ENCODE measurements around the gene CCDC71L.

CCDC71L gene

DNA sequence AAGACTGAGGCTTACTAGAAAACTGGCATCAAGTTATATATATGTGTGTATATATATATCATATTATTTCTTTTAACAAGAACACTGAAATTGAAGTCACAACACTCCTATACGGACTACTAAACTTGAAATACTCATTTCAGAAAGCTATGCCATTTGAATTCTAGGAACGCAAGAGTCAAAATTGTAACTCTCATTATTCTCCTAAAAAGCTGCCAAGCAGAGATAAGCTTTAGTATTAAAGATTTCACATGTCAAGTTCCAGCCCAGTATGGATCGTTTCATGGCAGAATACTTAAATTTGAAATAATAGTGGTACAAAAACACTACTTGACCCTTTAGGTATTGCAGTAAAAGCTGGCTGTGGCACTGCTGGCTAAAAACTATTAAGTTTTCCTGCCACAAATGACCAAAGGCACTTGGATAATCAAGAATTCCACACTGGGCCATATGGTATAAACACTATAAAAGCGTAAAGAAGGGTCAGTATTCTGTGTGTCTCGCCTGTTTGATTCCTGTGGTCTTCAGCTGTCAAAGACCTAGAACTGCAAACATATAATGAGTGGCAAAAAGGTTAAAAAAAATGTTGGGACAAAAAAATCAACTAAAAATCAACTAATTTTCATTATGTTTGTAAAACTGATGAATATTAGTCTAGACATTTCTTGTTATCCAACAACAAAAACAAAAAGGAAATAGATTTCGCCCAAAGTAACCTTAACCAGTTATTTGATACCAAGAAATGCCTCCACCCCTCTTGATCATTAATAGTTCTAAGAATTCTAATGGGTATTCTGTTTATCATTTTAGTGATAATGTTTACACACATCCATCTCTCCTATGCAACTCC lies 2.4 kb downstream of the CCDC71L start:
- DNase-seq: no peak

DNA sequence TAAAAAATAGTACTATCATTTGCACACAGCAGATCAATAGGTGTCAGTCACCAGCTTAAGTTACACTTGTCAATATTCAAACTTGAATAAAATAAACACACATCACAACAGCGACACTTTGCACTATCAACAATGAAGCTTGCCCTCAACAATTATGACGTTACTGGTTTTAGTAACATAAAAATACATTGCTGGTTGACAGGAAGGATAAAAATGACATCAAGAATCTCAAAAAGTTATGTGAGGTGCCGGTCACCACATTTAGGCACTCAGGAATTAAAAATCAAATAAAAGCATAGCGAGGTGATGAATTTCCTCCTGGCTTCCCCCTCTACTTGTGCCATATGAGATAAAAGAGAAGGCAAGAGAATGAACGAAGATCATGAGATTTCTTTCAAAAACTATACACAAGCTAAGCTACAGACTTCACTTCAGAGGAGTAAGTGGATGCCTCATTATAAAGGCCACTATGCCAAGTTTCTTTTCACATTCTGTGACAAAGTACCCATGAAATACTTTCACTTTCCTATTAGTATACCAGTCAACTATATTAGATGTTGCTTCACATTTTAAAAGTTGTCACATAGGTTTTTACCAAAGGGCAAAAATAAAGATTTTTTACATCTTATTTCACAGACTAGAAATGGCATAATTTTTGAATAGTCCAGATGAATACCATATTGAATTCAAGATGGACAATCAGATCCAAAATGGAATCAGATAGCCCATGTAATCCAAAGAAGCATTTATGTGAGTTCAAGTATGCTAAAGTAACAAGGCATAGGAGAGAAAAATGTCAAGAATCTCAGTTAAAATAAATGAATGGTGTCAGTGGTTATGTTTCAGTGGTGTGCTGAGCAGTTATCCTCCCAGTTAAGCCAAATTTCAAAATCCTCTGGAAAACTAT lies 3.6 kb downstream of the CCDC71L start:
- no peak for DNase-seq

DNA sequence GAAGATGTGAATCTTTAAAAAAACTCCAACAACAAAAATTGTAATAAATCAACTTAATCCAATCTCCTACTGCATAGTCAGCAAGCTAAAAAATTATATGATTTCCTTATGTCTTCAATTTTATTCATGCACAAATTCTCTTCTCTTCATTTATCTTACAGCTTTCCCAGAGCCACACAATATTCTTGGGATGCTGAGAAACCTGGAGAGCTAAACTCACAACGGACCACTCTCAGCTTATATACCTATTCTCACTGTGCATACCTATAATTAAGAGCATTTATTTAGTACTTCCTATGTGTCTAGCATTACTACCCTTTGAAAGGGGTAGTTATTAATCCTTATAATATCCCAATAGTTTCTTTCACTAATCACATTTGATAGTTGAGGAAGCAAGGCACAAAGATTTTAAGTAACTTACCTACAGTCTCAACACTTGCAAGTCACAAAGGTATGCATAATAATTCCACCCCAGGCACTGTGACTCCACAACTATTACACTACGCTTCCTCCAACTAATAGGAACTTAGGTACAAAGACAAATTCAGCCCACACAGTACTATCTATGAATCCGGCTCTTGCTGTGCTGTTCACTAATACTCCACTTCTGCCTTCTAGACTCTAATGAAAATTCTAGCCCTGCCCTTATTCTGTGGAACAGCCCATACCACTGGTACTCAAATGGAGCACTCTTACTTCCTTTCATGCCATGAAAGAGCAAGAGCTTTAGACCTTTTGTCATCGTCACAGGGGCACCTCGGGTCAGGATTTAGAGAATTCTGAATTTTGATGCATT lies 5.1 kb downstream of the CCDC71L start:
- no peak for DNase-seq

DNA sequence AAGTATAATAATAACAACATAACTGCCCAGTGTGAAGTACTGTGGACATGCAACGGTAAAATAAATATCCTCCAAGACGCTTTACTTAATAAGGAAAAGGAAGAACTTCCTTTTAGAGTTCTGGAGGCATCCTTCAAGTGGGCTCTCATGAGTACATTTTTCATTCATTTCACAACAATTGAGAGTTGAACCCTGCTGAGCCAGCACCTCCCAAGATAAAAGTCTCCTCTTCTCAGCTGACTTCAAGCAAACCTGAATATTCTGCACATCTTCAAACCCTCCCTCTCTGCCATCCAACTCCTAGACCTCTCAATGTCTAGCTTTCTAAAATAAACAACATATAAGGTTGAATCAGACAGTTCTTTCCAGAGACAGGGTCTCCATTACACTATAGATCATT lies 7.5 kb downstream of the CCDC71L start:
- no peak for DNase-seq

DNA sequence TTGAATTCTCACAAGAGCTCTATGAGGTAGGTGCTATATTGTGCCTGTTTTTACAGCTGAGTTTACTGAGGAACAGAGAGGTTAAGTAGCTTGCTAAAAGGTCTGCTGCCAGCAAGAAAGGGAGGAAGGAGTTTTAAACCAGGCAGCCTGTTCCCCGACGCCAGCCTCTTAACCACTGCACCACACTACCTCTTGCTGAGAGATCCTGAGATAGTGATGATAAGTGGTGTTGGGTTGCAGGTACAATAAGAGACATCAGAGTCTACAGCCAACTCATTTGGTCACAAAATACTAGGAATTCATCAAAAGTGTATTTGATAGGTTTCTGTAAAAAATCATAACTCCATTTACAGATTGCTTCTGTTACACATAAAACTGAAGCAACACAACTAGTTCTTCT lies 8.0 kb downstream of the CCDC71L start:
- no peak for DNase-seq

DNA sequence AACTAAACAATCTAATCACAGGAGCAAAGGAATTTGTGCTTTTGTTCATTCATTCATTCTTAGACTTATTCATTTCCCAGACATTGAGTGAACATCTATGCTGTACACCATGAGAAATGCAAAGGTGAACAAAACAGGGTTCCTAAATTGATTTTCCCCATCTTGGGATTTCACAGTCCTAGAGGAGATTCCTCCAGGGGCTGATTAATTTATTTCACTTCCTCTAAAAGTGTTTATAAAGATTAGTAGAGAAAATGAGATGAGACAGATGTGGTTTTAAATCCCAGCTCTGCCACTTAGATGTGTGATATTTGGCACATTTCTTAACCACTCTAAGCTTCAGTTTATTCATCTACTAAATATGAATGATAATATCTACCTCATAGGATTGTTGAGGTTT lies 8.9 kb downstream of the CCDC71L start:
- DNase-seq: no peak

DNA sequence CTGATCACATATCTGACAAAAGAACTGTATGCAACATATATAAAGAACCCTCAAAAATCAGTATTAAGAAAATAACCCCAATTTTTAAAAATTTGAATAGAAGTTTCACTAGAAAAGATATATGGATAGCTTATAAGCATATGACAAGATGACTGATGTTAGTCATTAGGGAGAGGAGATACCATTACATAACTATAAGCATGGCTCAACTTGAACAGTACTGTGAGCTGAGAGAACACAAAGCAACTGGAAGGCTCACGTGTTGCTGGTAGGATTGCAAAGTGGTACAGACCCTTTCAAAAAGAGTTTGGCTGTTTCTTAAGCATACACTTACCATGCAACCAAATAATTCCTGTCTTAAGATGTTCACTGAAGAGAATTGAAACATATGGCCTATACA lies 14.7 kb downstream of the CCDC71L start:
- DNase-seq: no peak

DNA sequence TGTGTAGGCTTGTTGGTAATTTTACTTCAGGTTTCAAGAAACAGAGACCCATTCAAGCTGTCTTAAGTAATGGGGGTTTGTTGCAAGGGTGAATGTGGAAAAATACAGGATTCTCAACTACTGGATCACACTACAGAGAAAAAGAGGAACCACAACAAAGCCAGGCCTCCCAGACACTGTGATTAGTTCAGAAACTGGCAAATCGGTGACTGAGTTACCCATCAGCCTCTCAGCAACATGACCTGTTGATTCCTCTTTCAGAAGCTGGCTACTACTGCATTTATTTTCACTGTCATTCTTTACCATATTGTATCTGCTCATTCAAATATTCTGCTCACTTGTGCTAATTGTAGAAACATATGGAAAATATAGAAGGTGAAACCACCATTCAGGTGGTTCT lies 16.0 kb downstream of the CCDC71L start:
- no peak for DNase-seq

DNA sequence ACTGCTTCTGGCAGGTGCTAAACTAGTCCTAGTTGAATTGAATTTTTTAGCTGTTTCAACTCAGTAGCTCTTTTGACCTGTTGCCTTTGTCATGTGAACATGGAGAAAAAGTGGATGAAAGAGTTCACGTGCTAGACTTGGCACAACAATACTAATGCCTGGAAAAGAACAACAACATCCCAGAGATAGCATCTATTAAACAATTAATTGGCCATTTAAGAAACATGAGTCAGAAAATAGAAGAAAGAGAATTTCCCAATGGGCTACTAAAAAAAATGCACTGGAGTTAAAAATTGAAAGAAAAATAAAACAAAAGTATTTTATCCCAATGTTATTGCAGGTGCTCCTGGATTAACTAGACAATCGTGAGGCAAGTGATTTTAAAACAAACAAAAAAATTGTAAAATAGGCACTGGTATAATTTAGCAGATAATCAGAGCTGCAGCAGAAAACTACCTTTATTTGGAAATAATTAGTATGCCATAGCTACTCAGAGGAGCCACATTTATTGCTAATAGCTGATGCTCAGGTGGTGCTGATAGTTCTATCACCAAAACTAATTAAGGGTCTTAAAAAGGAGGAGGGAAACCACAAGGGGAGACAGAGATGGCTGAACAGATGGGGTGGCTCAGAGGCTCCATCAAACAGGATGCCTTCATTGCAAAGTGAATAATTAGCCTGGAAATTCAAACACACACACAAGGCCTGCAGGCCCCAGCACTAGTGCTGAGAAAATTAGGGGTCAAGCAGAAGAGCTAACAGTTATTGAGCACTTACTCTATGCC lies 17.6 kb downstream of the CCDC71L start:
- DNase-seq: no peak

DNA sequence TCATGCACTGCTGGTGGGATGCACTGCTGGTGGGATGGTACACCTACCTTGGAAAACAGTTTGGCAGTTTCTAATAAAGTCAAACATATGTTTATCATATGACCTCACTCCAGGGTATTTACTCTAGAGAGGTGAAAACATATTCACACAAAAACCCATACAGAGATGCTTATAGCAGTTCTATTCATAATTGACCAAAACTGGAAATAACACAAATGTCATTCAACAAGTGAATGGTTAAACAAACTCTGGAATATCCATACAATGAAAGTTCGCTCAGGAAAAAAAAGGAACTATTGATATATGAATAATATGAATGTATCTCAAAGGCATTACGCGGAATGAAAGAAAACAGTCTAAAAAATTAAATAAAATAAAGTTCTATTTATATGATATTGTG lies 19.5 kb downstream of the CCDC71L start:
- DNase-seq: no peak

DNA sequence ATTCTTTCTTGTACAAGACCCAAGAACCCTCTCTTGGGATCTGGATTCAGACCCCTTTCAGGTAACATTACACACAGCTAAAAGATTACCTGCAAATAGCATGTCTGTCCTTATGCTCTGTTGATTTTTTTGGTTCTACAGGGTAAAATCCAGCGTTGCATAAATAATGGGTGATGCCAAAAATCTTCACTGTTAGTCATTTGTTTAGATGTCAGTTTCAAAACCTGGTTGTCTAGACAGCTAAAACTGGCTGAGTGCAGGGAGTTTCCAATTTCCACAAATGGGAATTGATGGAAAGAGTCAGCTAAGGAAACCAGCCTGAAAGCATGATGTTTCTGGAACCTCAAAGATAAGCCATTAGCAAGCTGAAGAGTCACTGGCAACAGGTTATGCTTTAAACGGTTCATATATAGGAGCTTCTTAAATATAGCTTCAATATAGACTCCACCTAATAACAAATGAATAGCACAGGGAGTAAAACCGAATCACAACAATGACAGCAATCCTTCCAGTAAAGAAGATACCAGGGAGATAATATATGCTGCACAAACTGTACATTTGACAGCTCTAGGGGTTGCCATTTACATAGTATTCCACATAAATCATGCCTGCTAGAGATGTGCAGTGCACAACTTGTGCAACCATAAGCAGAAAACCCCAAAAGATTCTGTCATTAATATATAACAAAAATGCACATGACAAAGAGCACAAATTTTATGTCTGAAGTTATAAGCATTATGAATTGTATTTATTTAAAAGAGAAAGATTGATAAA lies 20.4 kb downstream of the CCDC71L start:
- DNase-seq: no peak

DNA sequence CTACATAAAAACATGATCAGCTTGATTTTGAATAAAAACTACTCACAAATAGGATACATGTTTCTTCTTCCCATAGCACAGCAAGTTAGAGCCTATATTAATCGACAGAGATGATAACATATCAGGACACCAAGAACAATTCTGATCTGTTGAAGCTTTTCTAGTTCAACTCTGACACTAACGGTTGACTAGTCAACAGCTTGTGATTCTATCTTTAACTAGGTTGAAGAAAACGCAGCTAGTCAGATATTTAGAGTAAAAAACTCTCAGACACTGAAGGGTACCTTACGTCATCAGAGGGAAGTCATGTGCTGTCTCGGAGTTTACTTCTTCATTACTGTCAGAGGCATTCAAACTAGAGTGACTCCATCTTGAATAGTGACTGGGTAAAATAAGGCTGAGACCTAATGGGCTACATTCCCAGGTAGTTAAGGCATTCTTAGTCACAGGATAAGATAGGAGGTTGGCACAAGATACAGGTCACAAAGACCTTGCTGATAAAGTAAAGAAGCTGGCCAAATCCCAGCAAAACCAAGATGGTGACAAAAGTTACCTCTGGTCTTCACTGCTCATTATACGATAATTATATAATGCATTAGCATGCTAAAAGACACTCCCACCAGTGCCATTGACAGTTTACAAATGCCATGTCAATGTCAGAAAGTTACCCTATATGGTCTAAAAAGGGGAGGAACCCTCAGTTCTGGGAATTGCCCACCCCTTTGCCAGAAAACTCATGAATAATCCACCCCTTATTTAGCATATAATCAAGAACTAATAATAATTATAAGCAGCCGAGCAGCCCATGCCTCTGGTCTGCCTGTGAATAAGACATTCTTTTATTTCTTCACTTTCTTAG lies 21.3 kb downstream of the CCDC71L start:
- DNase-seq: no peak

DNA sequence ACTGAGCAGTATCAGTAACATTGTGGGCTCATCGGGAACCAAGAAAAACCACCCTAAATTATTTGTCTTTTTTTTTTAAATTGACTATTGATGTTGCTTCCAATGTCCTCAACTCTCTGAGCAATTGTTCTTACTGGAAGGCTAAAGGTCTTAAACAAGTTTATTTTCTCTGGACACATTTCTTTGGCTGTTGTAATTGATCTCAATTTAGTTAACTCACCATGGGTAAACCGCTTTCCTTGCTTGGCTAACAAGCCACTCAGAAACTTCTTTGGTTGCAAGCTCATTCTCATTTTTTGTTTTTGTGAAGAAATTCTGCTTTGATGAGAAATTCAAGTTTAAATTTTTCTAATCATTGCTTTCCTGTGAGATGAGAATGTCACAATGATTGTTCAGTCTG lies 25.5 kb downstream of the CCDC71L start:
- DNase-seq: no peak

DNA sequence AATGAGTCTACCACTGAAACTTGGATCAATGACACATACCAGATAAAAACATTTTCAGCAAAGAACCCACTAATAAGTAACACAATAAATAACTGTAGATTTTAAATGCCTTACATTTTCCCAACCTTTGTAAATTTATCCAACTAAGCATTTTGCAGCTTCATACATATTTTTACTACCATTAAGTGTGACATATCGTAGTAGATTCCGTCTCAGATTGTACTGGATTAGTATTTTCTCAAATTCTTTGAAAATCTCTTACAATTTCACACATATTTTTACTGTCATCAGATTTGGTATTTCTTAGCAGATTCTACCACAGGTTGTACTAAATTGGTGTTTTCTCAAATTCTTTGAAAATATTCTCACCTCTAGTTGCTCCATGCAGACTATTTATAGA lies 26.0 kb downstream of the CCDC71L start:
- DNase-seq: no peak

DNA sequence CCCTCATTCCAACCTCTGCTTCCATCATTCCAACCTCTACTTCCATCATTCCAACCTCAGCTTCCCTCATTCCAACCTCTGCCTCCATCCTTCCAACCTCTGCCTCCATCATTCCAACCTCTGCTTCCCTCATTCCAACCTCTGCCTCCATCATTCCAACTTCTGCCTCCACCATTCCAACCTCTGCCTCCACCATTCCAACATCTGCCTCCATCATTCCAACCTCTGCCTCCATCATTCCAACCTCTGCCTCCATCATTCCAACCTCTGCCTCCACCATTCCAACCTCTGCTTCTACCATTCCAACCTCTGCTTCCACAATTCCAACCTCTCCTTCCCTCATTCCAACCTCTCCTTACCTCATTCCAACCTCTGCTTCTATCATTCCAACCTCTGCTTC lies 30.3 kb downstream of the CCDC71L start:
- no peak for DNase-seq

DNA sequence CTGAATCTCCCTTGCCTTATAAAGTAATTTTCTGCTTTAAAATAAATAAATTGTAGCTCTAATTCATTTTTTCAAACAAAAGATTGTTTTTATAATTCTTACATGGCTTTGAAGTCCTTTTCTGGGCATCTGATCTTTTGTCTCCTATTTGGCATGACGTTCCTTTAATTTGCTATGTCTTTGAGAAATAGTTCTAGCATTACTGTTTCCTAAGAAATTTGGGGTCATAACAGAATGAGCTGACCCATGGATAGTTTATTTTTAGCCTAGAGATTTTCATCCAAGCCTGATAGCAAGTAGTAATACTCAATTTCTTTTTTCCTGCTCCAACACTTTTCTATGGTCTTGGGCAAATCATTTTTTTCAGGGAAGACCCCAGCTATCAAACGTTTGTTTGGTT lies 31.4 kb downstream of the CCDC71L start:
- DNase-seq: no peak

DNA sequence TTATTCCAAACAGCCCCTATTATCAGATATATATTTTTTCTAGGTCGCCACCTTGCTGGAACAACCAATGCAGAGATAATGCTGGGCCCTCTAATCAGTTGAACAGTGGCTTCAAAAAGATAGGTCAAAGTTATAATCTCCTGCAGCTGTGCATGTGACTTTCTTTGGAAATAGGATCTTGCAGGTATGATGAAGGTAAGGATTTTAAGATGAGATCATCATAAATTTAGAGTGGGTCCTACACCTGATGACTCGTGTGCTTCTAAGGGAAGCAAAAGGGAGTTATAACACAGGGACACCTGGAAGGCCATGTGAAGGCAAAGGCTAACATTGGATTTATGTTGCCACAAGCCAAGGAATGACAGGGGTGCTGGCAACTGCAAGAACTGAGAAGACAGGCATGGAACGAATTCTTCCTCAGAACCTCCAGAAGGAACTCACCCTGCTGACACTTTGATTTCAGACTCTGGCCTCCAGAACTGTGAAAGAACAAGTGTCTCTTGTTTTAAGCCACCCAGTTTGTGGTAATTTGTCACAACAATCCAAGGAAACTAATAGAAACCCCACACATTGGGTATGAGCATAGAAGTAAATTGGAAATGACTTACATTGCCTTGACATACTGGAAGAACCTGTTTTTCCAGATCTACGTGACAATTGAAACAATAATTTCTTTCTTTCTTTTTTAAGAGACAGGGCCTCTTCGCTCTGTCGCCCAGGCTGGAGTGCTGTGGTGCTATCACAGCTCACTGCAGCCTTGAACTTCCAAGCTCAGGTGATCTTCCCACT lies 34.4 kb downstream of the CCDC71L start:
- DNase-seq: no peak

DNA sequence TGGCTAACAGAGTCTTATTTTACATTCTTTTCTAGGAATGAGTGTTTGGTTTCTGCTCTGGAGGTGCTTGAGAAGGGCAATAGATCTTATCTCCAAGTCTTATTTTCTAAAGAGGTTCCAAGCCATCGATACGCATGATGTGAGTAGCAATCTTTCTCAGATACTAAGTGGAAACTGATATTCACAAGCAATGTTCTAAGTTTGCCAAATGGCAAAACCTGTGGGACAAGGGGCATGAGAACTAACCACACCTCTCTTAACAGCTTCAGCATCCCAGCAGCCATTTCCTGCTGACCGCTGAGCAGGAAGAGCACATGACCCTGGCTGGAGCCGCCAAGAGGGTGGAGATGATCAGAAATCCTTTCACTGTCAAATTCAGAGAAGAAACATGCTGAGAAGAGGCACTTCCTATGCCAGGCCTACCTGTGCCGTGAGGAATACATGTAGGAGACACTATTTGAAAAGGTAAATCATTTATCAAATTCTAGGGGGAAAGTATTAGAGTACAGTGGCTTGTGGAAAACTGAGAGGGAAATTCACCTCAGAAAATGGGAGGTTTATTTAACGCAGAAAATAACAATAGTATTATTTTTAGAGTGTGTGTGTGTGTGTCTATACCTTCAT lies 35.2 kb downstream of the CCDC71L start:
- no peak for DNase-seq

DNA sequence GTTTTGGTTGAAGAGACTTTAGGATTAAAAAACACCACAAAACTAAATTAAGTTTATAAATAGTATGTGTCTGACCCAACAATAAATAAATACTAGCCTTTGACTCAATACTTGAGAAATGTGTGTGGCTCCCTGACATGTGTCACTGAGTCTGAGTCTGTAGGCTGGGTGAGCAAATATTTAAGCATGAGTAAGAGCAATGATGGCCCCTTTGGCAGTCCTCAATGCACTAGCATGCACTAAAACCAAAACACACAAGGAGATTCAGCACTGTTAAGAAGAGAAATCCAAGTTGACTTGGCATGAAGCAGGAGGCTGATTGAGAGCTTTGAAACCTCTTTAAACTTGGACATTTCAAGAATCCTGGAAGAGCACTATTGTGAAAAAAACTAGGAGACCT lies 37.1 kb downstream of the CCDC71L start:
- DNase-seq: no peak
